ENCODE data around the gene NDRG3. TPM values are rescaled to one million over a fixed set of nuclear protein-coding genes. Genes with fewer than 3 reads are reported as not detected.

The NDRG3 gene
- total RNA-seq, 2 experiments from 2014 or later, result 14.4 to 22.1 TPM

DNA sequence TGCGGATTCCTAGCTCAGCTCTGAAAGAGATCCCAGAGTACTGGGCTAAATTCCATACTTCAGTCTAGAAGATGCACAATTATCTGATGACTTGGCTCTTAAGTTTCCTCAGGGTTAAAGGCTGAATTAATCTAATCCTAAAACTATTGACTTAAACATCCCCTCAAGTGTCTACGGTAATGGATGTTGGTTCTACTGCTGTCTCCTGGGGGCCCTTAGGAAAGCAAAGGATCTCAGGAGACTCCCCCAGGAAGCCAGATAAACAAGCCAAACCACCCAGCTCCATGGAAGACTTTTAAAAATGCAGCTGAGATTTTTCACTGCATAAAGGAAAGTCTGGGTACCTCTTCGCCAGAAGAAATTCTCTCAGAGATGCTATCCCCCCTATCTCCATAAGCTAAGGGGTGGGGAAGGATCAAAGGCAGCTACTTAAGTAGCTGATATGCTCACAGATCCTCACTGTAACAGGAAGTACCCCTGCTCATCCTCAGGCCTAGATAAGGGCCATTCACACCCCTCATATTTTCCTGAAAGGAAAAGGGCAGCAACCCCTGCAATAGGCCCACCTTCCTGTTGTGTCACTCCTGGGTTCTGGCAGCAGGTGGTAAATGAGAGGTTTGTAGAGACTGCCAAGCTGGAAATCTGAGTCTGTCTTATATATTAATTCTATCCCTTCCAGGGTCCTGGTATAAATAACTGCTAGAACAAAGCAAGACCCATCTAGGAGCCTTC lies 9.3 kb downstream of the NDRG3 start:
- no TSS peak for BruUV-seq (replicated peaks)
- intact Hi-C loops (cut with micrococcal nuclease; ENCODE audit: unreplicated experiment), result no loop called here
- CTCF ChIA-PET (ENCODE audit: unreplicated experiment), result no interaction called here
- DNase-seq (ENCODE audit: low spot score), result no peak
- Histone ChIP-seq H4K20me1 (ENCODE audit: insufficient read depth, low read length) (no peaks in the 10 kb centered on the region), H2AFZ (ENCODE audit: low read length) (no peak overlapping the region), H3K9me3 (ENCODE audit: low read length) (no peaks in the 10 kb centered on the region), H3K36me3 (ENCODE audit: insufficient read depth, low read length) (no peaks in the 10 kb centered on the region), H3K79me2 (ENCODE audit: insufficient read depth, low read depth, low read length) (no peaks in the 10 kb centered on the region), H3K27ac (ENCODE audit: low read depth, low read length, poor library complexity, severe bottlenecking) (no peak overlapping the region), H3K4me3 (ENCODE audit: low read depth, low read length, poor library complexity, severe bottlenecking) (no peak overlapping the region), H3K4me2 (ENCODE audit: low read length) (no peak overlapping the region), H3K9me2 (ENCODE audit: insufficient read depth, low read length) (no peaks in the 10 kb centered on the region), H3K4me1 (ENCODE audit: insufficient read depth, low read length, poor library complexity, severe bottlenecking) (no peaks in the 10 kb centered on the region)
- POLR2A ChIA-PET, result interaction anchor here (0.6 to 1.6 kb wide), 5 partner anchors 28 to 402 kb away, joined by 3 to 8 read pairs (median 5); no protein-coding TSS in a partner anchor
- TF ChIP-seq EZH2phosphoT487 (IDR thresholded peaks at IDR 0.05; ENCODE audit: borderline replicate concordance, low read depth, low read length), result no peak
- TF ChIP-seq, protein P1, sequence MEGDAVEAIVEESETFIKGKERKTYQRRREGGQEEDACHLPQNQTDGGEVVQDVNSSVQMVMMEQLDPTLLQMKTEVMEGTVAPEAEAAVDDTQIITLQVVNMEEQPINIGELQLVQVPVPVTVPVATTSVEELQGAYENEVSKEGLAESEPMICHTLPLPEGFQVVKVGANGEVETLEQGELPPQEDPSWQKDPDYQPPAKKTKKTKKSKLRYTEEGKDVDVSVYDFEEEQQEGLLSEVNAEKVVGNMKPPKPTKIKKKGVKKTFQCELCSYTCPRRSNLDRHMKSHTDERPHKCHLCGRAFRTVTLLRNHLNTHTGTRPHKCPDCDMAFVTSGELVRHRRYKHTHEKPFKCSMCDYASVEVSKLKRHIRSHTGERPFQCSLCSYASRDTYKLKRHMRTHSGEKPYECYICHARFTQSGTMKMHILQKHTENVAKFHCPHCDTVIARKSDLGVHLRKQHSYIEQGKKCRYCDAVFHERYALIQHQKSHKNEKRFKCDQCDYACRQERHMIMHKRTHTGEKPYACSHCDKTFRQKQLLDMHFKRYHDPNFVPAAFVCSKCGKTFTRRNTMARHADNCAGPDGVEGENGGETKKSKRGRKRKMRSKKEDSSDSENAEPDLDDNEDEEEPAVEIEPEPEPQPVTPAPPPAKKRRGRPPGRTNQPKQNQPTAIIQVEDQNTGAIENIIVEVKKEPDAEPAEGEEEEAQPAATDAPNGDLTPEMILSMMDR (conservative IDR thresholded peaks at IDR 0.05; ENCODE audit: low read length), result no peak

DNA sequence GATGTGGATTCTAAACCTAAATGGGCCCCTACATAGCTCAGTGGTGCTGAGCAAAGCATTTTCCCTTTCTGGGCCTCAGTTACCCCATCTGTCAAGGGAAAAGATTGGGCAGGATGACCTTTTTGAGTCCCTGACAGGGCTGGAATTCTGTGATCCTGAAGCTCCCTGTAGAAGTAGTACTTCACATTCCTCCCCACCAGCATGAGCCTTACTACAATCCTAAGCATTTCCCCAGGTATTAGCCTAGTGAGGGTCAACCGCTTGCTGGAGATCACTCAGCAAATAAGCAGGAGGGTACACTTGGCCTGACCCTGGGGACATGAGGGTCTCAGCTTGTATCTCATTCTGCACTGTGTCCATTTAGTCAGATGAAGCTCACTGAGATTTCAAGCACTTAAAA lies 13.4 kb downstream of the NDRG3 start:
- no peak for TF ChIP-seq EZH2phosphoT487 (IDR thresholded peaks at IDR 0.05; ENCODE audit: borderline replicate concordance, low read depth, low read length)
- TF ChIP-seq, protein P1 (conservative IDR thresholded peaks at IDR 0.05; ENCODE audit: low read length), result no peak
- no peak overlapping the region for H3K4me3 ChIP-seq (ENCODE audit: low read depth, low read length, poor library complexity, severe bottlenecking)
- no peaks in the 10 kb centered on the region for H3K36me3 ChIP-seq (ENCODE audit: insufficient read depth, low read length)
- H3K79me2 ChIP-seq (ENCODE audit: insufficient read depth, low read depth, low read length), result no peaks in the 10 kb centered on the region
- H3K27ac ChIP-seq (ENCODE audit: low read depth, low read length, poor library complexity, severe bottlenecking), result no peak overlapping the region
- no peak overlapping the region for H3K4me2 ChIP-seq (ENCODE audit: low read length)
- no peak overlapping the region for H2AFZ ChIP-seq (ENCODE audit: low read length)
- no peak for DNase-seq (ENCODE audit: low spot score)
- H3K4me1 ChIP-seq (ENCODE audit: insufficient read depth, low read length, poor library complexity, severe bottlenecking), result no peaks in the 10 kb centered on the region
- no peaks in the 10 kb centered on the region for H3K9me3 ChIP-seq (ENCODE audit: low read length)
- POLR2A ChIA-PET, result no interaction called here
- H4K20me1 ChIP-seq (ENCODE audit: insufficient read depth, low read length), result no peaks in the 10 kb centered on the region
- no peaks in the 10 kb centered on the region for H3K9me2 ChIP-seq (ENCODE audit: insufficient read depth, low read length)
- intact Hi-C loops (cut with micrococcal nuclease; ENCODE audit: unreplicated experiment), result no loop called here
- CTCF ChIA-PET (ENCODE audit: unreplicated experiment), result interaction anchor here (0.6 kb wide), 1 partner anchor 537 kb away, joined by 10 read pairs; no protein-coding TSS in a partner anchor
- no TSS peak for BruUV-seq (replicated peaks)

DNA sequence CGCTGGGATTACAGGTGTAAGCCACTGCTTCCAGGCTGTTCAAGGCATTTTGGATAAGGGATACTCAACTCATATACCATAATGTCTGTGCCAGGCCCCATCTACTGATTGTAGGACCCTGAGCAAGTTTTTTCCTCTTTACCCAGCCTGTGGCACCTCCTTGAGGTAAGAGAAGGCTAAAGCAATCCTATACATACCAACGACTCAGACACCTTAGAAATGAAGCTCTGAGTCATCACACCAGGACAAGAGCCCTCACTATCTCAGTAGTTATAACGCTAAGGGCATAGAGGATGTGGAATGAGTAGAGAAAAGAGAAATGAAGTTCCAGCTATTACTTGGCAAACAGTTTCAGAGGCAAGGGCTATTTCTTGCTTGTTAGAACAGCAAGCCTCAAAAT lies 16.9 kb downstream of the NDRG3 start:
- Histone ChIP-seq H4K20me1 (ENCODE audit: insufficient read depth, low read length) (no peaks in the 10 kb centered on the region), H3K9me2 (ENCODE audit: insufficient read depth, low read length) (no peaks in the 10 kb centered on the region), H3K9me3 (ENCODE audit: low read length) (no peaks in the 10 kb centered on the region), H3K4me3 (ENCODE audit: low read depth, low read length, poor library complexity, severe bottlenecking) (no peak overlapping the region), H3K4me2 (ENCODE audit: low read length) (no peak overlapping the region), H3K4me1 (ENCODE audit: insufficient read depth, low read length, poor library complexity, severe bottlenecking) (no peaks in the 10 kb centered on the region), H3K36me3 (ENCODE audit: insufficient read depth, low read length) (no peaks in the 10 kb centered on the region), H3K27ac (ENCODE audit: low read depth, low read length, poor library complexity, severe bottlenecking) (no peak overlapping the region), H2AFZ (ENCODE audit: low read length) (no peak overlapping the region), H3K79me2 (ENCODE audit: insufficient read depth, low read depth, low read length) (no peaks in the 10 kb centered on the region)
- POLR2A ChIA-PET, result interaction anchor here (1.3 kb wide), 1 partner anchor 16 kb away, joined by 3 read pairs; no protein-coding TSS in a partner anchor
- intact Hi-C loops (cut with micrococcal nuclease; ENCODE audit: unreplicated experiment), result no loop called here
- TF ChIP-seq EZH2phosphoT487 (IDR thresholded peaks at IDR 0.05; ENCODE audit: borderline replicate concordance, low read depth, low read length), result no peak
- TF ChIP-seq, protein P1 (conservative IDR thresholded peaks at IDR 0.05; ENCODE audit: low read length), result peak; percentile 58
- no TSS peak for BruUV-seq (replicated peaks)
- CTCF ChIA-PET (ENCODE audit: unreplicated experiment), result no interaction called here
- peak; percentile 25 for DNase-seq (ENCODE audit: low spot score)
